A549 (cell line): ENCODE measurements around the gene PFDN1. TPM values are rescaled to one million over a fixed set of nuclear protein-coding genes. Genes with fewer than 3 reads are reported as not detected.

Experiments
- ATAC-seq, 2 experiments: fragments of 200-7000 bp in 1 of 2; fragments of >200 bp in 1 of 2; cut with Nextera tagmentation in 1 of 2; cut with Tn5 transposase in 1 of 2; 3 replicates each; pipeline versions ENCODE4 v1.8.0 to v1.9.1; 2018 to 2020; ENCODE audit warnings: mild to moderate bottlenecking in 1 of 2, moderate library complexity in 1 of 2
- CTCF ChIA-PET: fragments of 300-600 bp; sonication (Branson Sonifier 250); formaldehyde crosslinking; extraction: SDS; loops from one replicate; lab custom pipeline; 2021; ENCODE audit warnings: antibody characterized with exemption, inconsistent platforms; lab: Yijun Ruan, JAX
- POLR2A ChIA-PET: fragments of 350-600 bp; formaldehyde crosslinking; extraction: SDS; loops from one replicate; lab custom pipeline; 2021; ENCODE audit warnings: antibody characterized with exemption, inconsistent platforms; lab: Yijun Ruan, JAX
- DNase-seq, 2 experiments: peaks; one replicate each; pipeline versions ENCODE4 v3.0.0 to v3.0.0-alpha.2; 2011 to 2016; ENCODE audit warnings: low read depth in 1 of 2, low spot score in 1 of 2
- FAIRE-seq: peaks from 2 replicates; lab custom pipeline; 2011; peaks lifted over from hg19 to GRCh38; lab: Jason Lieb, UNC
- H3K27ac ChIP-seq, 2 experiments: fragments of >200 bp; sonication (Bioruptor Twin); formaldehyde crosslinking; 3 replicates each; pipeline ENCODE4 v1.5.1; 2016 to 2017
- H3K4me1 ChIP-seq: fragments of >200 bp; sonication (Bioruptor Twin); formaldehyde crosslinking; 3 replicates; pipeline ENCODE4 v1.6.1; 2016
- H3K4me2 ChIP-seq: fragments of >200 bp; sonication (Bioruptor Twin); formaldehyde crosslinking; 3 replicates; pipeline ENCODE4 v1.6.1; 2016
- H3K4me3 ChIP-seq: fragments of >200 bp; sonication (Bioruptor Twin); formaldehyde crosslinking; 3 replicates; pipeline ENCODE4 v1.5.1; 2016
- H3K9me3 ChIP-seq: fragments of >200 bp; sonication (Bioruptor Twin); formaldehyde crosslinking; 3 replicates; pipeline ENCODE4 v1.6.1; 2016
- CEBPB ChIP-seq, 2 experiments: fragments of >200 bp in 1 of 2; sonication (Bioruptor Twin) in 1 of 2; formaldehyde crosslinking in 1 of 2; IDR thresholded peaks; 2 replicates each; pipeline ENCODE4 v1.6.1; 2012 to 2016
- CTCF ChIP-seq: fragments of >200 bp; sonication (Bioruptor Twin); formaldehyde crosslinking; IDR thresholded peaks from 3 replicates; pipeline ENCODE4 v1.5.1; 2016
- FOSL2 ChIP-seq, 2 experiments: fragments of 450-650 bp in 1 of 2; fragments of >200 bp in 1 of 2; sonication (Bioruptor Twin) in 1 of 2; formaldehyde crosslinking; IDR thresholded peaks; 2 replicates each; pipeline versions ENCODE4 v1.5.0 to v1.6.1; 2016 to 2020; ENCODE audit warnings: mild to moderate bottlenecking in 1 of 2, moderate library complexity in 1 of 2
- HDAC2 ChIP-seq: fragments of 200-600 bp; sonication (generic); IDR thresholded peaks from 2 replicates; pipeline ENCODE4 v1.6.1; 2016
- HOXB5 ChIP-seq: fragments of 250-450 bp; sonication (Bioruptor Pico); IDR thresholded peaks from 2 replicates; pipeline ENCODE4 v1.5.0; 2020; ENCODE audit warnings: mild to moderate bottlenecking, moderate library complexity
- JUNB ChIP-seq: fragments of >200 bp; sonication (Bioruptor Twin); formaldehyde crosslinking; IDR thresholded peaks from 2 replicates; pipeline ENCODE4 v1.6.1; 2016
- MAFK ChIP-seq: fragments of 450-650 bp; IDR thresholded peaks from 2 replicates; pipeline ENCODE4 v1.6.1; 2014; ENCODE audit not compliant: partially characterized antibody
- MAX ChIP-seq: IDR thresholded peaks from 2 replicates; pipeline ENCODE4 v1.6.1; 2012
- NPAS2 ChIP-seq: fragments of 250-450 bp; sonication (Bioruptor Pico); IDR thresholded peaks from 2 replicates; pipeline ENCODE4 v1.8.0; 2022; ENCODE audit warnings: mild to moderate bottlenecking, moderate library complexity, borderline replicate concordance
- POLR2AphosphoS2 ChIP-seq: conservative IDR thresholded peaks from 2 replicates; pipeline ENCODE4 v1.6.1; 2012; ENCODE audit warnings: low read length, improper control_type of control experiment, inconsistent platforms
- RARB ChIP-seq: fragments of 250-450 bp; sonication (Bioruptor Pico); IDR thresholded peaks from 2 replicates; pipeline ENCODE4 v1.8.0; 2021; ENCODE audit warnings: mild to moderate bottlenecking, moderate library complexity
- RNF2 ChIP-seq: fragments of 200-600 bp; sonication (generic); IDR thresholded peaks from 2 replicates; pipeline ENCODE4 v1.6.1; 2016; ENCODE audit warnings: low read depth, mild to moderate bottlenecking, antibody characterized with exemption, moderate library complexity, borderline replicate concordance
- USF2 ChIP-seq: fragments of 450-650 bp; IDR thresholded peaks from 2 replicates; pipeline ENCODE4 v1.6.1; 2014; ENCODE audit warnings: antibody characterized with exemption
- WGBS: methylation state at CpG from one replicate; pipeline ENCODE4 v1.1.6; 2017; ENCODE audit errors: missing lambda C conversion rate; 5-methylcytosine and 5-hydroxymethylcytosine counted together
- polyA plus RNA-seq, 4 experiments: library from polyadenylated mRNA; depleted of rRNA in 3 of 4; stranded (reverse); fragments of >200 nt; fragmentation: RNase III in 1 of 4; extraction: RNeasy Plus Mini Kit Qiagen cat#74134 plus additional on column Dnase treatment in 1 of 4; gene quantifications; 2 replicates in 3 of 4; 3 replicates in 1 of 4; pipeline ENCODE4 v1.2.3, GENCODE V29; 2011 to 2017
- TF ChIP-seq, protein P1 (sequence below): fragments of >200 bp; sonication (Bioruptor Twin); formaldehyde crosslinking; IDR thresholded peaks from 3 replicates; pipeline ENCODE4 v1.6.1; 2016
- TF ChIP-seq, protein P2 (sequence below): fragments of 250-450 bp; sonication (Bioruptor Pico); IDR thresholded peaks from 2 replicates; pipeline ENCODE4 v1.5.0; 2021; ENCODE audit warnings: mild to moderate bottlenecking, moderate library complexity, borderline replicate concordance

The PFDN1 gene
- polyA plus RNA-seq, 2 of the 4 experiments (the other 2 are of a cell fraction), result 90.4 to 201 TPM

- no peak for TF ChIP-seq CEBPB (IDR thresholded peaks at IDR 0.05)
Measured at GRCh38 chr5:140223567-140223966, 79.3 kb downstream of the PFDN1 start (continued).

DNA sequence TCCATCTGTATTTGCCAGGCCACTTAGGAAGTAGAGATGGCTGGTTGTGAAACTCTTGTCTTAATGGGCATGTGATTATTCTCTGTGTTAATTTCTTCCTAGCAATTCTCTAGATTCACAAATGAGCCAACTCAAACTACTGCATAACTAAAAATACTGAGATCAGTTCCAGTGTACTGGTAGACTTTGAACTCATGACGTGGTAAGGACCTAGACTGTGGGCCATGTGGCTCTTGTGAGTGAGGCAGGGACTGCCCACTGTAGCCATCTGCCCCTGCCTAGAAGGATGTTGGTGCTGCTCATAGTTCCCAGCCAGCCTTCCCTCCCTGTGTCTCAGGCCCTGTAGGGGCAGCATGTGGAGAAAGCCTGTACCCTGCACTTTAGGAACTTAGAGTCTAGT, 80.5 kb downstream of the PFDN1 start:
- FAIRE-seq (no peak), DNase-seq (no peak), ATAC-seq (no peak; a peak in 1 of 6 replicates)
- TF ChIP-seq POLR2AphosphoS2 (no peak), MAX (no peak), RARB (CRISPR knock-in tag) (no peak), USF2 (no peak), CTCF (no peak), JUNB (no peak)
- TF ChIP-seq, protein P1, sequence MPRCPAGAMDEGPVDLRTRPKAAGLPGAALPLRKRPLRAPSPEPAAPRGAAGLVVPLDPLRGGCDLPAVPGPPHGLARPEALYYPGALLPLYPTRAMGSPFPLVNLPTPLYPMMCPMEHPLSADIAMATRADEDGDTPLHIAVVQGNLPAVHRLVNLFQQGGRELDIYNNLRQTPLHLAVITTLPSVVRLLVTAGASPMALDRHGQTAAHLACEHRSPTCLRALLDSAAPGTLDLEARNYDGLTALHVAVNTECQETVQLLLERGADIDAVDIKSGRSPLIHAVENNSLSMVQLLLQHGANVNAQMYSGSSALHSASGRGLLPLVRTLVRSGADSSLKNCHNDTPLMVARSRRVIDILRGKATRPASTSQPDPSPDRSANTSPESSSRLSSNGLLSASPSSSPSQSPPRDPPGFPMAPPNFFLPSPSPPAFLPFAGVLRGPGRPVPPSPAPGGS, result no peak
- TF ChIP-seq, protein P2, sequence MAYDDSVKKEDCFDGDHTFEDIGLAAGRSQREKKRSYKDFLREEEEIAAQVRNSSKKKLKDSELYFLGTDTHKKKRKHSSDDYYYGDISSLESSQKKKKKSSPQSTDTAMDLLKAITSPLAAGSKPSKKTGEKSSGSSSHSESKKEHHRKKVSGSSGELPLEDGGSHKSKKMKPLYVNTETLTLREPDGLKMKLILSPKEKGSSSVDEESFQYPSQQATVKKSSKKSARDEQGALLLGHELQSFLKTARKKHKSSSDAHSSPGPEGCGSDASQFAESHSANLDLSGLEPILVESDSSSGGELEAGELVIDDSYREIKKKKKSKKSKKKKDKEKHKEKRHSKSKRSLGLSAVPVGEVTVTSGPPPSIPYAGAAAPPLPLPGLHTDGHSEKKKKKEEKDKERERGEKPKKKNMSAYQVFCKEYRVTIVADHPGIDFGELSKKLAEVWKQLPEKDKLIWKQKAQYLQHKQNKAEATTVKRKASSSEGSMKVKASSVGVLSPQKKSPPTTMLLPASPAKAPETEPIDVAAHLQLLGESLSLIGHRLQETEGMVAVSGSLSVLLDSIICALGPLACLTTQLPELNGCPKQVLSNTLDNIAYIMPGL (CRISPR knock-in tag), result no peak
- Histone ChIP-seq H3K9me3 (no peaks in the 10 kb centered on the region), H3K4me1 (peaks cover 48% of the 10 kb centered on the region), H3K4me2 (peak overlapping the region; percentile 45; the same call in 1 of the 3 replicates), H3K27ac (peak overlapping the region in 1 of 2 experiments; percentile 31; a peak in 2 of 6 replicates), H3K4me3 (no peak overlapping the region)
- CTCF ChIA-PET, result interaction anchor here (0.8 to 2.4 kb wide), 7 partner anchors 16 to 141 kb away, joined by 3 to 9 read pairs (median 4); partner anchors contain the start of genes HBEGF and PFDN1
- POLR2A ChIA-PET, result no interaction called here
- WGBS, result 95% methylated on average over 1 of the region's 1 CpG

DNA sequence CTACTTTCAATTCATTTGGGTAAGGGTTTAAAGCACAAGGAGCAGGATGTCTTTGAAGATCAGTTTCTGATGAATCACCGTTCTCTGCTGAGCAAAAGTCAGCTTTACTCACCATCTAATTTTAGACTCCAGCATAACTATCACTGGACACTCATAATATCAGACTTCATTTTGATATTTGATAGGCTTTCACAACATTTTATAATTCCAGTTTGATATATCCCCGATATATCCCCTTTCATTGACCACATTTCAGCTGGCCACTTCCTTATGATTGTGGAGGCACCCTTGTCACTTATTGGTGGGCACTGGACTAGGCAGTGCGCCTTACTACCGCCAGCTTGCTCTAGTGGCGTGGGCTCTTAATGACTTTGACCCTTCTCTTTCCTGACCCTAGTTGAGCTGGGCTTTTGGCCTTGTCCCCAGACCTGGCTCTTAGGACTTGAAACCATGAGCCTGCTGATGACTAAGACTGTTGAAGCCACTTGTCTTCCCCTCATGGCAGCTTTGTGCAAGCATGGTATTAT, 81.1 kb downstream of the PFDN1 start:
- POLR2A ChIA-PET, result no interaction called here
- ATAC-seq, result peak; percentile 65 to 74; a peak in 5 of 6 replicates
- peak; percentile 24 to 36 for DNase-seq

More for the DNA sequence above, 81.1 kb downstream of the PFDN1 start:
- Histone ChIP-seq H3K27ac (peak overlapping the region in 1 of 2 experiments; percentile 31; a peak in 3 of 6 replicates), H3K4me3 (no peak overlapping the region), H3K4me2 (peak overlapping the region; percentile 45), H3K9me3 (no peaks in the 10 kb centered on the region), H3K4me1 (peaks cover 48% of the 10 kb centered on the region)
- TF ChIP-seq HOXB5, result no peak
- TF ChIP-seq NPAS2 (CRISPR knock-in tag), result no peak
- peak; percentile 29 for TF ChIP-seq MAFK
- TF ChIP-seq, protein P2 (CRISPR knock-in tag), result no peak
- no peak for TF ChIP-seq FOSL2 (IDR thresholded peaks at IDR 0.05)
- peak; percentile 52 for TF ChIP-seq FOSL2 (CRISPR knock-in tag; IDR thresholded peaks at IDR 0.05)
- TF ChIP-seq, protein P1, result no peak
- no peak for TF ChIP-seq RNF2
- no peak for TF ChIP-seq HDAC2
- CTCF ChIA-PET, result interaction anchor here (0.8 to 2.4 kb wide), 7 partner anchors 15 to 141 kb away, joined by 3 to 9 read pairs (median 4); partner anchors contain the start of genes HBEGF and PFDN1
- no peak for FAIRE-seq
- WGBS, result 78% methylated on average over 5 of the region's 5 CpGs
